ENCODE measurements around the gene UNC5A. TPM values are rescaled to one million over a fixed set of nuclear protein-coding genes. Genes with fewer than 3 reads are reported as not detected.

Gene UNC5A
- total and polyA plus RNA-seq, 3 donors from 2014 or later: 1.7 to 2.0 (median 1.8) TPM

DNA sequence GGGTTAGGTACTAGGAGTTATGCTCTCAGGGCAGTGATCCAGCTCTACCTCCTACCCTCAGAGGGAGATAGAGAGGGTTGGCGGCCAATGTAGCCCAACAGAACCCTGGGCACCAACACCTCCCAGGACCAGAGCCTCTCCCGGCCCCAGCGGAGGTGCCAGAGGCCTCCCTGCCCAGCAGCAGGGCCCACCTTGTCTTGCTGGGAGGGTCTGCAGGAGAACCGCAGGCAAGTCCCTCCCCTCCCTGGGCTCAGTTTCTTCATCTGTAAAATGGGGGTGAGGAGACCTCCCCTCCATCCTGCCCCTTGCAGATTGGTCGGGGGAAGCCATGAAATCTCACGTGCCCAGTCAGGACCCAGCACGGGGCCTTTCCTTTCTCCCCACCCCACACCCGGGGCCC lies 54.4 kb downstream of the UNC5A start:
- no peaks in the 10 kb centered on the region for H3K27me3 ChIP-seq
- H3K36me3 ChIP-seq (ENCODE audit: low read depth, missing control alignments): no peaks in the 10 kb centered on the region
- no peaks in the 10 kb centered on the region for H3K9me3 ChIP-seq
- 90 to 93% methylated on average over 4 to 8 of the region's 8 CpGs for WGBS, 2 donors
- DNase-seq: no peak
- no peaks in the 10 kb centered on the region for H3K4me1 ChIP-seq
- TF ChIP-seq, protein P1, sequence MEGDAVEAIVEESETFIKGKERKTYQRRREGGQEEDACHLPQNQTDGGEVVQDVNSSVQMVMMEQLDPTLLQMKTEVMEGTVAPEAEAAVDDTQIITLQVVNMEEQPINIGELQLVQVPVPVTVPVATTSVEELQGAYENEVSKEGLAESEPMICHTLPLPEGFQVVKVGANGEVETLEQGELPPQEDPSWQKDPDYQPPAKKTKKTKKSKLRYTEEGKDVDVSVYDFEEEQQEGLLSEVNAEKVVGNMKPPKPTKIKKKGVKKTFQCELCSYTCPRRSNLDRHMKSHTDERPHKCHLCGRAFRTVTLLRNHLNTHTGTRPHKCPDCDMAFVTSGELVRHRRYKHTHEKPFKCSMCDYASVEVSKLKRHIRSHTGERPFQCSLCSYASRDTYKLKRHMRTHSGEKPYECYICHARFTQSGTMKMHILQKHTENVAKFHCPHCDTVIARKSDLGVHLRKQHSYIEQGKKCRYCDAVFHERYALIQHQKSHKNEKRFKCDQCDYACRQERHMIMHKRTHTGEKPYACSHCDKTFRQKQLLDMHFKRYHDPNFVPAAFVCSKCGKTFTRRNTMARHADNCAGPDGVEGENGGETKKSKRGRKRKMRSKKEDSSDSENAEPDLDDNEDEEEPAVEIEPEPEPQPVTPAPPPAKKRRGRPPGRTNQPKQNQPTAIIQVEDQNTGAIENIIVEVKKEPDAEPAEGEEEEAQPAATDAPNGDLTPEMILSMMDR (IDR thresholded peaks at IDR 0.05): no peak
- TF ChIP-seq POLR2A (IDR thresholded peaks at IDR 0.05): no peak
- no peak overlapping the region for H3K27ac ChIP-seq
- H3K4me3 ChIP-seq: no peak overlapping the region
- intact Hi-C loops (cut with DNase I; ENCODE audit: low total_unique reads): no loop called here

DNA sequence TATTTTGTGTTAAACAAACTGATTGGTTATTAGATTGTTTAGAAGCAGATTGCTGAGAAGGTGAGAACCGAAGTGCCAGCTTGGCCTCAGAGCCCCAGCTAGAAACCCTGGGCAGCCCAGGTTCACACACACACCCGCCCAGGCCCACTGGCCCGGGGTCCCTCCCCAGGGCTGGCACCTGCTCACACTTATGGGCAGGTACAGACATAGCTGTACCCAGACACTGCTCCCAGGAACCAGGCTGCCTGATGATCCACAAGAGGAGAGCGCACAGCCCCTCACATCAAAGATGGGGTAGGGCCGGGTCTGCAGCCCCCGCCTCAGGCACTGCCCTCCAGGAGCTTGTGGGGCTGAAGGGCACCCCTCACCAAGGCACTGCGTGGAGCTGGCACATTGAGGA lies 55.6 kb downstream of the UNC5A start:
- DNase-seq: no peak
- H3K36me3 ChIP-seq (ENCODE audit: low read depth, missing control alignments): no peaks in the 10 kb centered on the region
- H3K4me3 ChIP-seq: no peak overlapping the region
- TF ChIP-seq POLR2A (IDR thresholded peaks at IDR 0.05): no peak
- TF ChIP-seq, protein P1 (IDR thresholded peaks at IDR 0.05): no peak
- 60 to 83% methylated on average over 2 to 7 of the region's 7 CpGs for WGBS, 2 donors
- intact Hi-C loops (cut with DNase I; ENCODE audit: low total_unique reads): no loop called here
- H3K27ac ChIP-seq: no peak overlapping the region
- H3K9me3 ChIP-seq: no peaks in the 10 kb centered on the region
- no peaks in the 10 kb centered on the region for H3K4me1 ChIP-seq
- no peaks in the 10 kb centered on the region for H3K27me3 ChIP-seq

DNA sequence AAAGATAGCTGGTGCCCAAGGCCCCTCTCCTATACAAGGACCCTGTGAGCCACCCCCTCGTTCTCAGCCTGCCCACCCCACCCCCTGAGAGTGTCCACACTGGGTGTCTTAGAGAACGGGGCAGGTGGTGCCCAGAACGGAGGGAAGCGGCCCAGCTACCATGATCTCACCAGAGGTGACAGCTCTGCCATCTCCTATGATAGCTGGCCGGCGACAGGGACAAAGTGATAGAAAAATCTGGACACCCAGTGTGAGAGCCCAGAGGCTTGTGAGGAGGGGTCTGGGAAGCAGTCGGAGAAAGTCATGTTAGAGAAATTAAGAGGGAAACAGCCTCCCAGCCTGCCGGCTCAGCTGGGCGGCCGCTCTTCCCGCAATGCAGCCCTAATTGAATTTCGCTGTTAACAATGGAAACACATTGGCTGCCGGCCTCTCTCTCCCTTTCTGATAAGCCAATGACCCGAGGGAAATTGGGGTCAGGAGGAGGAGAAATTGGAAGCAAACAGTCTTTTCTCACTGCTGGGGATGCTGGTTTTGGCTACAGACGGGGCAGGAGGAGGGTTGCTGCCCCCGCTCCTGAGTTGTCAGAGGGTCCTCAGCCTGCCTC lies 56.5 kb downstream of the UNC5A start:
- H3K27ac ChIP-seq: no peak overlapping the region
- TF ChIP-seq POLR2A (IDR thresholded peaks at IDR 0.05): no peak
- TF ChIP-seq, protein P1 (IDR thresholded peaks at IDR 0.05): no peak
- H3K9me3 ChIP-seq: no peaks in the 10 kb centered on the region
- intact Hi-C loops (cut with DNase I; ENCODE audit: low total_unique reads): no loop called here
- H3K4me1 ChIP-seq: no peaks in the 10 kb centered on the region
- H3K27me3 ChIP-seq: no peaks in the 10 kb centered on the region
- H3K36me3 ChIP-seq (ENCODE audit: low read depth, missing control alignments): no peaks in the 10 kb centered on the region
- no peak for DNase-seq
- H3K4me3 ChIP-seq: no peak overlapping the region
- 38% methylated on average over 14 to 16 of the region's 16 CpGs for WGBS, 2 donors

DNA sequence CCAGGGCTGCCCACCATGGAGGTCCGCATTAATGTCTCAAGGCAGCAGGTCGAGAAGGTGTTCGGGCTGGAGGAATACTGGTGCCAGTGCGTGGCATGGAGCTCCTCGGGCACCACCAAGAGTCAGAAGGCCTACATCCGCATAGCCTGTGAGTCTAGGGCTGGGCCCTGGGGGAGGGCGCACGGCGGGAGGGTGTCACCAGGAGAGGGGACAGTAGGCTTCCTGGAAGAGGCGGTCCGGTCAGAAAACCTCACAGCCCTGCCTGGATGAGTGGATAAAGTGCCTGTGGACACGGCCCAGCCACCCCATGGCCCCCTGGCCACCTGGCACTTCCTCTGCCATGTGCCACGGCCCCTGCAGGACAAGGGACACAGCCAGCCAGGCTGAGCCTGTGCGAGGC lies 57.8 kb downstream of the UNC5A start:
- TF ChIP-seq, protein P1 (IDR thresholded peaks at IDR 0.05): no peak
- TF ChIP-seq POLR2A (IDR thresholded peaks at IDR 0.05): no peak
- intact Hi-C loops (cut with DNase I; ENCODE audit: low total_unique reads): no loop called here
- H3K27me3 ChIP-seq: no peaks in the 10 kb centered on the region
- H3K4me1 ChIP-seq: no peaks in the 10 kb centered on the region
- no peak overlapping the region for H3K27ac ChIP-seq
- H3K4me3 ChIP-seq: no peak overlapping the region
- H3K36me3 ChIP-seq (ENCODE audit: low read depth, missing control alignments): no peaks in the 10 kb centered on the region
- DNase-seq: no peak
- 92 to 97% methylated on average over 6 to 14 of the region's 14 CpGs for WGBS, 2 donors
- H3K9me3 ChIP-seq: no peaks in the 10 kb centered on the region

DNA sequence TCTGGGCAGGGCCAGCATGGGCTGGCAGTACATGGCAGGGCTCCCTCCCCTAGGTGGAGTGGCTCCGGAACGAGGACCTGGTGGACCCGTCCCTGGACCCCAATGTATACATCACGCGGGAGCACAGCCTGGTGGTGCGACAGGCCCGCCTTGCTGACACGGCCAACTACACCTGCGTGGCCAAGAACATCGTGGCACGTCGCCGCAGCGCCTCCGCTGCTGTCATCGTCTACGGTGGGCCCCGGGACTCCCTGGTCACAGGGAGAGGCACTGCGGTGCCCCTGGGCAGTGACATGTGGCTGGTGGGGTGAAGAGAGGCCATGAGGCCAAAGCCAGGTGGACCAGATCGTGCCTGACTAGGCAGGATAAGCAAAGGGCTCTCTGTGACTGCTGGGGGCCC lies 58.4 kb downstream of the UNC5A start:
- Histone ChIP-seq H3K9me3 (no peaks in the 10 kb centered on the region), H3K36me3 (ENCODE audit: low read depth, missing control alignments) (no peaks in the 10 kb centered on the region), H3K4me1 (no peaks in the 10 kb centered on the region), H3K27ac (no peak overlapping the region), H3K4me3 (no peak overlapping the region), H3K27me3 (no peaks in the 10 kb centered on the region)
- no peak for DNase-seq
- intact Hi-C loops (cut with DNase I; ENCODE audit: low total_unique reads): no loop called here
- TF ChIP-seq POLR2A (IDR thresholded peaks at IDR 0.05): no peak
- TF ChIP-seq, protein P1 (IDR thresholded peaks at IDR 0.05): no peak
- 87 to 92% methylated on average over 5 to 20 of the region's 20 CpGs for WGBS, 2 donors

All from testis (tissue), 3 donors.